ENCODE results near the gene RAB8B. TPM values are rescaled to one million over a fixed set of nuclear protein-coding genes. Genes with fewer than 3 reads are reported as not detected.

Gene RAB8B
- total and polyA plus RNA-seq, 9 of the 15 experiments (the other 6 are each of a cell fraction or from before 2014, with no cell fraction given) = 7.8 to 32.1 (median 24.2) TPM

- TF ChIP-seq PBX2 (CRISPR knock-in tag; IDR thresholded peaks at IDR 0.05; ENCODE audit: low read depth) = no peak
- no peak for TF ChIP-seq PBX2 (tag; conservative IDR thresholded peaks at IDR 0.05; ENCODE audit: low read depth)
- no peak for TF ChIP-seq SMARCB1 (IDR thresholded peaks at IDR 0.05; ENCODE audit: insufficient read length, low read depth)
- no peak for TF ChIP-seq TFAM (CRISPR knock-in tag; conservative IDR thresholded peaks at IDR 0.05)
- no peak for TF ChIP-seq KLF10 (CRISPR knock-in tag; IDR thresholded peaks at IDR 0.05)
- TF ChIP-seq KAT7 (CRISPR knock-in tag; IDR thresholded peaks at IDR 0.05; ENCODE audit: borderline replicate concordance) = no peak
- TF ChIP-seq MECOM (CRISPR knock-in tag; IDR thresholded peaks at IDR 0.05) = no peak
- no peak for TF ChIP-seq ZNF12 (CRISPR knock-in tag; IDR thresholded peaks at IDR 0.05)
These were observed 62.3 kb downstream of the RAB8B start (continued) for GRCh38 chr15:63251701-63252100.

- WGBS (ENCODE audit: insufficient coverage, low coverage, missing lambda C conversion rate) = 86% methylated on average over 2 of the region's 2 CpGs
- peak; percentile 62 for FAIRE-seq
- Histone ChIP-seq H3K36me3 (ENCODE audit: control insufficient read depth, insufficient read depth, low read length) (peaks cover 59% of the 10 kb centered on the region; the same call in 2 of the 3 replicates), H4K20me1 (replicated peaks; ENCODE audit: control insufficient read depth, insufficient read depth, low read length) (no peaks in the 10 kb centered on the region), H3K4me2 (ENCODE audit: insufficient read depth, low read length) (no peak overlapping the region), H3K4me3 (no peak overlapping the region), H3K9me3 (replicated peaks; ENCODE audit: control insufficient read depth, insufficient read depth, low read depth, low read length) (no peaks in the 10 kb centered on the region), H3K9ac (ENCODE audit: insufficient read depth in 1 of 2, low read depth in 2 of 2, low read length in 2 of 2) (no peak overlapping the region), H3K79me2 (ENCODE audit: control insufficient read depth, insufficient read depth, low read length) (no peaks in the 10 kb centered on the region; the same call in 2 of the 3 replicates), H2AFZ (ENCODE audit: low read depth, low read length) (no peak overlapping the region), H3K27me3 (ENCODE audit: control insufficient read depth in 2 of 2, insufficient read depth in 2 of 2, low read length in 2 of 2) (no peaks in the 10 kb centered on the region), H3K9me1 (ENCODE audit: control insufficient read depth, insufficient read depth, low read length) (no peaks in the 10 kb centered on the region), H3K4me1 (replicated peaks in 1 of 2; ENCODE audit: control insufficient read depth in 2 of 2, insufficient read depth in 2 of 2, low read length in 2 of 2) (no peaks in the 10 kb centered on the region), H3K27ac (ENCODE audit: extremely low read depth, low read depth, low read length) (no peak overlapping the region)
- no peak for ATAC-seq
- DNase-seq (ENCODE audit: extremely low read depth in 1 of 4, low spot score in 3 of 4) = no peak
- ChIA-PET CTCF (ENCODE audit: low intra/inter-chr PET ratio) (no interaction called here), POLR2A (no interaction called here)
- TF ChIP-seq ZNF316 (IDR thresholded peaks at IDR 0.05) (peak; percentile 54), ZKSCAN1 (IDR thresholded peaks at IDR 0.05; ENCODE audit: low read depth, low read length) (no peak), MAFG (tag; conservative IDR thresholded peaks at IDR 0.05) (0 out of 2 replicates have a peak, but pooled peaks have one; percentile 11), PREB (CRISPR knock-in tag; IDR thresholded peaks at IDR 0.05) (no peak), ESRRB (CRISPR knock-in tag; IDR thresholded peaks at IDR 0.05; ENCODE audit: borderline replicate concordance) (no peak)
- in situ Hi-C loops (cut with MboI) = no loop called here
- intact Hi-C loops (cut with micrococcal nuclease) = no loop called here
- no TSS peak for BruUV-seq (replicated peaks)
These were observed 62.9 kb downstream of the RAB8B start for GRCh38 chr15:63252292-63252691.
